IMR-90 (cell line): ENCODE measurements around the gene SLC22A7. TPM values are rescaled to one million over a fixed set of nuclear protein-coding genes. Genes with fewer than 3 reads are reported as not detected.

ENCODE experiments used
- ATAC-seq: fragments of 200-7000 bp; cut with Tn5 transposase; 2 replicates; pipeline ENCODE4 v1.9.1; 2020; ENCODE audit warnings: low read depth, mild to moderate bottlenecking, moderate library complexity
- Bru-seq: library from RNA; stranded (reverse); fragments of 400-500 nt; gene quantifications from one replicate; lab custom pipeline; 2021; lab: Mats Ljungman, UMichigan
- BruChase-seq, 2 experiments: library from RNA; stranded (reverse); fragments of 400-500 nt; gene quantifications; one replicate each; lab custom pipeline; 2021; lab: Mats Ljungman, UMichigan
- BruUV-seq: library from RNA; stranded (reverse); fragments of 400-500 nt; replicated peaks from 2 replicates; lab custom pipeline; 2021; lab: Mats Ljungman, UMichigan
- CTCF ChIA-PET: fragments of 300-600 bp; formaldehyde crosslinking; extraction: SDS; loops from one replicate; lab custom pipeline; 2021; ENCODE audit warnings: antibody characterized with exemption; lab: Yijun Ruan, JAX
- POLR2A ChIA-PET: fragments of 300-600 bp; sonication (Branson Sonifier 250); formaldehyde crosslinking; loops from one replicate; lab custom pipeline; 2022; ENCODE audit warnings: antibody characterized with exemption; ENCODE audit not compliant: unreplicated experiment; lab: Charles Lee
- DNase-seq: peaks from one replicate; pipeline ENCODE4 v3.0.0; 2013
- H2AFZ ChIP-seq: replicated peaks from 2 replicates; pipeline ENCODE3; 2013; ENCODE audit warnings: low read length, mild to moderate bottlenecking; ENCODE audit not compliant: poor library complexity
- H2AK5ac ChIP-seq: 2 replicates; pipeline ENCODE4 v1.6.1; 2013; ENCODE audit warnings: low read depth, low read length, inconsistent platforms
- H2AK9ac ChIP-seq: replicated peaks from 2 replicates; pipeline ENCODE3; 2013; ENCODE audit warnings: mild to moderate bottlenecking, low read depth, low read length, moderate library complexity; ENCODE audit not compliant: poor library complexity
- H2BK120ac ChIP-seq: 2 replicates; pipeline ENCODE4 v1.6.1; 2013; ENCODE audit warnings: low read depth, low read length, inconsistent platforms
- H2BK15ac ChIP-seq: 3 replicates; pipeline ENCODE4 v1.6.1; 2013; ENCODE audit warnings: low read depth, low read length, inconsistent platforms
- H2BK20ac ChIP-seq: 2 replicates; pipeline ENCODE4 v1.6.1; 2013; ENCODE audit warnings: low read depth, mild to moderate bottlenecking, inconsistent platforms, low read length, moderate library complexity
- H2BK5ac ChIP-seq: 2 replicates; pipeline ENCODE4 v1.6.1; 2013; ENCODE audit warnings: mild to moderate bottlenecking, low read depth, low read length, inconsistent platforms; ENCODE audit not compliant: poor library complexity, severe bottlenecking
- H3K14ac ChIP-seq: replicated peaks from 2 replicates; pipeline ENCODE4 v1.6.1; 2013; ENCODE audit warnings: low read depth, low read length, inconsistent platforms
- H3K18ac ChIP-seq: 2 replicates; pipeline ENCODE4 v1.6.1; 2013; ENCODE audit warnings: low read depth, low read length, control low read depth
- H3K23ac ChIP-seq: 2 replicates; pipeline ENCODE4 v1.6.1; 2013; ENCODE audit warnings: low read depth, low read length, inconsistent platforms
- H3K27ac ChIP-seq: 2 replicates; pipeline ENCODE4 v1.5.1; 2013; ENCODE audit warnings: mild to moderate bottlenecking, control low read depth, low read length; ENCODE audit not compliant: insufficient read depth
- H3K27me3 ChIP-seq: 2 replicates; pipeline ENCODE4 v1.6.1; 2013; ENCODE audit warnings: low read length; ENCODE audit not compliant: control insufficient read depth, insufficient read depth
- H3K36me3 ChIP-seq: 2 replicates; pipeline ENCODE4 v1.6.1; 2013; ENCODE audit warnings: low read length, mixed read lengths; ENCODE audit not compliant: control insufficient read depth, insufficient read depth
- H3K4ac ChIP-seq: 2 replicates; pipeline ENCODE4 v1.6.1; 2013; ENCODE audit warnings: low read depth, low read length, inconsistent platforms
- H3K4me1 ChIP-seq: 2 replicates; pipeline ENCODE4 v1.6.1; 2013; ENCODE audit warnings: low read length, mixed read lengths; ENCODE audit not compliant: control insufficient read depth, insufficient read depth
- H3K4me2 ChIP-seq: 2 replicates; pipeline ENCODE4 v1.6.1; 2013; ENCODE audit warnings: low read depth, mild to moderate bottlenecking, control low read depth, low read length, moderate library complexity
- H3K4me3 ChIP-seq: 2 replicates; pipeline ENCODE4 v1.5.1; 2013; ENCODE audit warnings: low read depth, mild to moderate bottlenecking, control low read depth, low read length, moderate library complexity; ENCODE audit not compliant: insufficient read depth
- H3K56ac ChIP-seq: 2 replicates; pipeline ENCODE4 v1.6.1; 2013; ENCODE audit warnings: low read length, inconsistent platforms; ENCODE audit not compliant: insufficient read depth; ENCODE audit errors: extremely low read depth
- H3K79me1 ChIP-seq, 2 experiments: 2 replicates each; pipeline ENCODE4 v1.6.1; 2013; ENCODE audit warnings: low read length in 2 of 2, inconsistent platforms in 1 of 2, low read depth in 1 of 2
- H3K9ac ChIP-seq: 2 replicates; pipeline ENCODE4 v1.6.1; 2013; ENCODE audit warnings: low read depth, low read length, control low read depth
- H3K9me1 ChIP-seq: 2 replicates; pipeline ENCODE4 v1.6.1; 2013; ENCODE audit warnings: low read length, inconsistent platforms; ENCODE audit not compliant: insufficient read depth
- H3K9me3 ChIP-seq: 2 replicates; pipeline ENCODE4 v1.6.1; 2013; ENCODE audit warnings: low read length; ENCODE audit not compliant: control insufficient read depth, insufficient read depth
- H4K20me1 ChIP-seq: 2 replicates; pipeline ENCODE4 v1.6.1; 2013; ENCODE audit warnings: low read length, inconsistent platforms; ENCODE audit not compliant: insufficient read depth
- H4K5ac ChIP-seq: 2 replicates; pipeline ENCODE4 v1.6.1; 2013; ENCODE audit warnings: mild to moderate bottlenecking, low read depth, low read length, control low read depth
- H4K8ac ChIP-seq, 2 experiments: 2 replicates each; pipeline ENCODE4 v1.6.1; 2013; ENCODE audit warnings: low read depth in 2 of 2, low read length in 2 of 2, control low read depth in 1 of 2, inconsistent platforms in 1 of 2
- H4K91ac ChIP-seq: 2 replicates; pipeline ENCODE4 v1.6.1; 2013; ENCODE audit warnings: low read depth, low read length, inconsistent platforms; ENCODE audit not compliant: insufficient read depth
- BHLHE40 ChIP-seq: fragments of 150-350 bp; IDR thresholded peaks from 2 replicates; pipeline ENCODE4 v1.6.1; 2016; ENCODE audit warnings: mild to moderate bottlenecking, low read depth, low read length
- CHD1 ChIP-seq: IDR thresholded peaks from 2 replicates; pipeline ENCODE4 v1.6.1; 2012; ENCODE audit warnings: low read depth, low read length, improper control_type of control experiment
- CTCF ChIP-seq: conservative IDR thresholded peaks from 2 replicates; pipeline ENCODE4 v1.5.1; 2012; ENCODE audit warnings: mild to moderate bottlenecking, low read depth, low read length, improper control_type of control experiment
- FOS ChIP-seq: fragments of 150-350 bp; IDR thresholded peaks from 2 replicates; pipeline ENCODE4 v1.6.1; 2016; ENCODE audit warnings: low read depth, low read length
- MXI1 ChIP-seq: IDR thresholded peaks from 2 replicates; pipeline ENCODE4 v1.6.1; 2012; ENCODE audit warnings: low read depth, mild to moderate bottlenecking, low read length, moderate library complexity, borderline replicate concordance
- POLR2A ChIP-seq: IDR thresholded peaks from 2 replicates; pipeline ENCODE4 v1.6.1; 2012; ENCODE audit warnings: mild to moderate bottlenecking, low read depth, low read length
- RAD21 ChIP-seq: IDR thresholded peaks from 2 replicates; pipeline ENCODE4 v1.6.1; 2012; ENCODE audit warnings: low read length, improper control_type of control experiment
- RCOR1 ChIP-seq: IDR thresholded peaks from 2 replicates; pipeline ENCODE4 v1.6.1; 2012; ENCODE audit warnings: mild to moderate bottlenecking, low read length, improper control_type of control experiment; ENCODE audit not compliant: insufficient replicate concordance
- SMC3 ChIP-seq: fragments of 150-350 bp; IDR thresholded peaks from 2 replicates; pipeline ENCODE4 v1.6.1; 2016; ENCODE audit warnings: low read depth, mild to moderate bottlenecking, antibody characterized with exemption, low read length, moderate library complexity
- USF2 ChIP-seq: fragments of 150-350 bp; IDR thresholded peaks from 2 replicates; pipeline ENCODE4 v1.6.1; 2017; ENCODE audit warnings: mild to moderate bottlenecking, antibody characterized with exemption, low read length, low read depth
- WGBS, 2 experiments: methylation state at CpG; one replicate each; pipeline versions ENCODE4 v1.1.5 to v1.1.7; 2013; ENCODE audit warnings: missing lambda C conversion rate in 2 of 2; ENCODE audit not compliant: insufficient read length in 1 of 2; ENCODE audit errors: extremely low coverage in 2 of 2; 5-methylcytosine and 5-hydroxymethylcytosine counted together
- dilution Hi-C: fragments of 300-500 bp; cut with HindIII; formaldehyde crosslinking; loops from one replicate; pipeline ENCODE4 v1.14.3; 2018; ENCODE audit warnings: low sequenced_read_pairs; ENCODE audit not compliant: unreplicated experiment
- in situ Hi-C: fragments of 300-500 bp; cut with MboI; formaldehyde crosslinking; loops from 3 replicates; pipeline ENCODE4 v1.14.3; 2019; ENCODE audit warnings: low sequenced_read_pairs, inconsistent platforms, mixed read lengths
- intact Hi-C: fragments of 100-400 bp; cut with micrococcal nuclease; formaldehyde crosslinking; loops from 2 replicates; pipeline ENCODE4 v1.10.0; 2022
- long read RNA-seq: library from polyadenylated mRNA; unstranded; transcript quantifications from one replicate; pipeline ENCODE4 v2.0.0, GENCODE V29; 2021; ENCODE audit not compliant: unreplicated experiment
- polyA plus RNA-seq, 3 experiments: library from polyadenylated mRNA; depleted of rRNA; stranded (reverse); fragments of >200 nt; gene quantifications; 2 replicates each; pipeline ENCODE4 v1.2.3, GENCODE V29; 2012; ENCODE audit warnings: low replicate concordance in 1 of 3
- total RNA-seq: library from RNA; depleted of rRNA; stranded (reverse); fragments of >200 nt; gene quantifications from 2 replicates; pipeline ENCODE4 v1.2.3, GENCODE V29; 2012; rRNA removed

The SLC22A7 gene, protein sequence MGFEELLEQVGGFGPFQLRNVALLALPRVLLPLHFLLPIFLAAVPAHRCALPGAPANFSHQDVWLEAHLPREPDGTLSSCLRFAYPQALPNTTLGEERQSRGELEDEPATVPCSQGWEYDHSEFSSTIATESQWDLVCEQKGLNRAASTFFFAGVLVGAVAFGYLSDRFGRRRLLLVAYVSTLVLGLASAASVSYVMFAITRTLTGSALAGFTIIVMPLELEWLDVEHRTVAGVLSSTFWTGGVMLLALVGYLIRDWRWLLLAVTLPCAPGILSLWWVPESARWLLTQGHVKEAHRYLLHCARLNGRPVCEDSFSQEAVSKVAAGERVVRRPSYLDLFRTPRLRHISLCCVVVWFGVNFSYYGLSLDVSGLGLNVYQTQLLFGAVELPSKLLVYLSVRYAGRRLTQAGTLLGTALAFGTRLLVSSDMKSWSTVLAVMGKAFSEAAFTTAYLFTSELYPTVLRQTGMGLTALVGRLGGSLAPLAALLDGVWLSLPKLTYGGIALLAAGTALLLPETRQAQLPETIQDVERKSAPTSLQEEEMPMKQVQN
- total RNA-seq (not detected in 2 replicates), polyA plus RNA-seq (2012; rRNA removed) (not detected in 2 replicates), Bru-seq, nascent RNA (not detected), BruChase-seq, experiment 1, labeled RNA remaining after a 6-hour chase (not detected), BruChase-seq, experiment 2, labeled RNA remaining after a 2-hour chase (not detected)
- not detected in 2 replicates for polyA plus RNA-seq (2012; cell fraction: cytosol; rRNA removed)
- polyA plus RNA-seq (2012; cell fraction: nucleus; rRNA removed; ENCODE audit: low replicate concordance), result not detected in 2 replicates
- long read RNA-seq, result 0 reads

- Histone ChIP-seq H3K9me1 (no peaks in the 10 kb centered on the region), H3K9me3 (no peaks in the 10 kb centered on the region), H3K4me2 (no peak within 1 kb of the TSS), H4K5ac (no peak within 1 kb of the TSS), H2BK20ac (no peak within 1 kb of the TSS), H4K20me1 (no peaks in the 10 kb centered on the region), H3K4ac (no peak within 1 kb of the TSS), H3K14ac (no peak within 1 kb of the TSS), H3K36me3 (no peaks in the 10 kb centered on the region), H3K27me3 (peaks cover 58% of the 10 kb centered on the region), H3K9ac (no peak within 1 kb of the TSS), H3K79me1 (no peaks in the 10 kb centered on the region), H2AK9ac (no peak within 1 kb of the TSS), H2AFZ (peak within 1 kb of the TSS; percentile 67), H3K23ac (no peak within 1 kb of the TSS), H4K8ac (no peak within 1 kb of the TSS), H3K18ac (no peak within 1 kb of the TSS), H4K91ac (no peak within 1 kb of the TSS), H3K56ac (no peak within 1 kb of the TSS), H2BK5ac (no peak within 1 kb of the TSS), H2AK5ac (no peak within 1 kb of the TSS), H2BK15ac (no peak within 1 kb of the TSS), H2BK120ac (no peak within 1 kb of the TSS), H3K4me3 (no peak within 1 kb of the TSS), H3K4me1 (no peaks in the 10 kb centered on the region), H3K27ac (no peak within 1 kb of the TSS)
- in situ Hi-C loops, result no loop called here
- ATAC-seq, result no peak
- no TSS peak for BruUV-seq
- TF ChIP-seq FOS (no peak), RAD21 (no peak), CTCF (no peak), BHLHE40 (no peak), CHD1 (no peak), RCOR1 (no peak), MXI1 (no peak), SMC3 (no peak), POLR2A (no peak), USF2 (no peak)
- POLR2A ChIA-PET, result no interaction called here
- dilution Hi-C loops, result no loop called here
- no peak for DNase-seq
- CTCF ChIA-PET, result interaction anchor here (0.6 kb wide), 1 partner anchor 18 kb away, joined by 3 read pairs; no protein-coding TSS in a partner anchor
- WGBS, 2 experiments, result 20% methylated on average over 1 of the region's 10 CpGs; no CpG with 5 or more reads in 1 of the 2 experiments
- intact Hi-C loops, result no loop called here
Measured at GRCh38 chr6:43297644-43298564, at the start of gene SLC22A7. SLC22A7 (plus strand) TSS chr6:43298260; CDS start chr6:43298359, 99 bp downstream.
